NT2/D1 (cell line): ENCODE results near the gene SLC5A12.

Experiments used
- DNase-seq: peaks from one replicate; pipeline ENCODE4 v3.0.0-alpha.2; 2011; ENCODE audit warnings: low read depth, low spot score
- H3K27me3 ChIP-seq: 2 replicates; pipeline ENCODE4 v1.6.0; 2011; ENCODE audit warnings: mild to moderate bottlenecking; ENCODE audit not compliant: insufficient read length, insufficient read depth
- H3K36me3 ChIP-seq: 2 replicates; pipeline ENCODE4 v1.6.1; 2011; ENCODE audit warnings: mild to moderate bottlenecking, low read length, mixed read lengths; ENCODE audit not compliant: insufficient read depth, insufficient read length
- H3K4me1 ChIP-seq: 2 replicates; pipeline ENCODE4 v1.5.1; 2011; ENCODE audit not compliant: insufficient read depth, insufficient read length
- H3K4me3 ChIP-seq: 2 replicates; pipeline ENCODE4 v1.5.1; 2011; ENCODE audit warnings: low read depth; ENCODE audit not compliant: insufficient read length
- H3K9ac ChIP-seq: 2 replicates; pipeline ENCODE4 v1.6.0; 2011; ENCODE audit warnings: low read depth; ENCODE audit not compliant: insufficient read length
- H3K9me3 ChIP-seq: 2 replicates; pipeline ENCODE4 v1.5.1; 2011; ENCODE audit warnings: mild to moderate bottlenecking, low read length; ENCODE audit not compliant: insufficient read depth
- SUZ12 ChIP-seq: IDR thresholded peaks from 2 replicates; pipeline ENCODE4 v1.6.1; 2011; ENCODE audit not compliant: insufficient read length, insufficient read depth; ENCODE audit errors: extremely low read depth
- YY1 ChIP-seq: IDR thresholded peaks from 2 replicates; pipeline ENCODE4 v1.6.1; 2011; ENCODE audit not compliant: insufficient read length, insufficient read depth
- ZNF274 ChIP-seq: IDR thresholded peaks from 2 replicates; pipeline ENCODE4 v1.6.1; 2011; ENCODE audit warnings: mild to moderate bottlenecking, low read depth, low read length

The SLC5A12 gene

DNA sequence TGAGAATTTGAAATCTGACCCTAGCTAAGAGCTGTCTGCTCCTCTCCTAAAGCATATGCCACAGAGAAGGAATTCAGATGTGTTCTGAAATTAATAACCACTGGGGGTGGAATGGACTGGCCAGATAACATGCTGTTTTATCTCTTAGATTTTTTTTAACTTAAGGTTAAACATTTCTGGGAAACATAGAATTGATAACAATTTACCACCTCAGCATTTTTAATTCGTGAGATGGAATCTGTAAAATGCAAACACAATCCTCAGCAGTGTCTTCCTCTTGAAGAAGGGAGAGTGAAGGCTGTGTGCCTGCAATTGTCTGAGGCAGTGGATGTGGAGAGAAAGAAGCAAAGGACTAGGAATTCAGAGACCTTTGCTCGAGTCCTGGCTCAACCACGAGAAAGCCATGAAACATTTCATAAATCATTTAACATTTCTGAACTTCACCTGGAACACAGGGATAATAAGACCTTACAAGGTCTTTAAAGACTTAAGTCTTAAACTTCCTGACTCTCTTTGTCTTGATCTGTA lies at the start of gene SLC5A12:
SLC5A12 (minus strand) TSS at position 113 of the 528 bp plus-strand sequence. CDS start 346 bp downstream, outside the sequence.
- DNase-seq = no peak

GRCh38 chr11:26769027-26769426 lies 47.2 kb upstream of the SLC5A12 start:
- Histone ChIP-seq H3K27me3 (no peaks in the 10 kb centered on the region), H3K4me1 (no peaks in the 10 kb centered on the region)
- TF ChIP-seq SUZ12 (no peak), ZNF274 (no peak), YY1 (no peak)

More for the DNA sequence above, at the start of gene SLC5A12:
- Histone ChIP-seq H3K9me3 (no peaks in the 10 kb centered on the region), H3K9ac (no peak within 1 kb of the TSS), H3K27me3 (no peaks in the 10 kb centered on the region), H3K4me1 (no peaks in the 10 kb centered on the region), H3K4me3 (no peak within 1 kb of the TSS), H3K36me3 (no peaks in the 10 kb centered on the region)
- no peak for TF ChIP-seq YY1
- TF ChIP-seq SUZ12 = no peak
- TF ChIP-seq ZNF274 = no peak

DNA sequence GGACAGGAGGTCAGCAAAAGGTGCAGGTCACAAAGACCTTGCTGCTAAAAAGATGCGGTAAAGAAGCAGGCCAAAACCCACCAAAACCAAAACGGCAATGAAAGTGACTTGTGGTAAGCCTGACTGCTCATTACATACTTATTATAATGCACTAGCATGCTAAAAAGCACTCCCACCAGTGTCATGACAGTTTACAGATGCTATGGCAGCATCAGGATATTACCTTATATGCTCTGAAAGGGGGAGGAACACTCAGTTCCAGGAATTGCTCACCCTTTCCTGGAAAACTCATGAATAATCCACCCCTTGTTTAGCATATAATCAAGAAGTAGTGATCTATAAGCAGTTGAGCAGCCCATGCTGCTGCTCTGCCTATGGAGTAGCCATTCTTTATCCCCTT lies 45.2 kb upstream of the SLC5A12 start:
- H3K36me3 ChIP-seq = no peaks in the 10 kb centered on the region
- no peak overlapping the region for H3K4me3 ChIP-seq
- no peak for TF ChIP-seq ZNF274
- TF ChIP-seq SUZ12 = no peak
- TF ChIP-seq YY1 = no peak
- no peak overlapping the region for H3K9ac ChIP-seq
- no peaks in the 10 kb centered on the region for H3K9me3 ChIP-seq
- H3K4me1 ChIP-seq = no peaks in the 10 kb centered on the region
- no peaks in the 10 kb centered on the region for H3K27me3 ChIP-seq
- DNase-seq = no peak

More at GRCh38 chr11:26769027-26769426, 47.2 kb upstream of the SLC5A12 start:
- Histone ChIP-seq H3K4me3 (no peak overlapping the region), H3K36me3 (no peaks in the 10 kb centered on the region), H3K9me3 (no peaks in the 10 kb centered on the region), H3K9ac (no peak overlapping the region)
- no peak for DNase-seq

DNA sequence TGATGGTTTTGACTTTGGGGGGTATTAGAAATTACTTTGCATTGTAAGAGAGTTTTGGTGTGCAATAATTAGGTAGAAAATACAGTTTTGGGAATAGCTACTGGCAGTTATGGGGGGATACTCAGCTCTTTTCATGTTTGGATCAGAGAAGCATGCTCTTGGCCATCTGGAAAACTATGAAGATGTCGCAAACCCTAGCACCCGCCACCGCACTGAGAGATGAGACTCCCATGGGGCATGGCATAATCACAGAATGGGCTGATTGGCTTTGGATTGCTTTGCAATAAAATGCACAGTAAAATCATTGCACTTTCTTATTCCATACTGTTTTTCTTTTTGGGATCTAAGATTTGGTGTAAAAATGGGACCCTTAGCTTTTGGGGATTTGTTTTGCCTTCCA lies 43.5 kb upstream of the SLC5A12 start:
- no peak overlapping the region for H3K4me3 ChIP-seq
- TF ChIP-seq SUZ12 (no peak), YY1 (no peak), ZNF274 (no peak)
- H3K27me3 ChIP-seq = no peaks in the 10 kb centered on the region
- H3K9me3 ChIP-seq = no peaks in the 10 kb centered on the region
- H3K36me3 ChIP-seq = no peaks in the 10 kb centered on the region
- no peak for DNase-seq
- no peaks in the 10 kb centered on the region for H3K4me1 ChIP-seq
- no peak overlapping the region for H3K9ac ChIP-seq

DNA sequence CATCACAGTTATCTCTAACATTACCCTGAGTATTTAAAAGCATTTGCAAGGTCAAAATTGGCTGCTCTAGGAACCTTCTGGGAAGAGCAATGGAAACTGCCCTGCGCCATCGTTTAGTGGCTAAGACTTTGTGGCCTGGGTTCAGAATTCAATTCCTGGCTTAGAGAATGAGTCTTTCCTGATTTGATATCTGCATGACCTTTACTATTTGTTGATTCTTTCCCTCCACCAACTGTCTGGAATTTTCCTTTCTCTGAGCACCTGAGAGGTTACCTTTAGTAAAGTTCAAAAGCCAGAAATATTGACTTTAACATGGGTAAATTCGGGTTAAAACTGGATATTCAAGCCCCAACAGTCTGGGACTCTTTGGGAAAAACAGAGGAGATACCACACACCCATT lies 43.0 kb upstream of the SLC5A12 start:
- Histone ChIP-seq H3K4me1 (no peaks in the 10 kb centered on the region), H3K36me3 (no peaks in the 10 kb centered on the region), H3K4me3 (no peak overlapping the region), H3K9ac (no peak overlapping the region), H3K9me3 (no peaks in the 10 kb centered on the region), H3K27me3 (no peaks in the 10 kb centered on the region)
- DNase-seq = no peak
- TF ChIP-seq SUZ12 (no peak), ZNF274 (no peak), YY1 (no peak)

- no peaks in the 10 kb centered on the region for H3K27me3 ChIP-seq
- TF ChIP-seq YY1 = no peak
- TF ChIP-seq ZNF274 = no peak
- TF ChIP-seq SUZ12 = no peak
- H3K9me3 ChIP-seq = no peaks in the 10 kb centered on the region
- H3K4me3 ChIP-seq = no peak overlapping the region
- no peaks in the 10 kb centered on the region for H3K4me1 ChIP-seq
- DNase-seq = no peak
- no peak overlapping the region for H3K9ac ChIP-seq
- no peaks in the 10 kb centered on the region for H3K36me3 ChIP-seq
These were observed 42.5 kb upstream of the SLC5A12 start for GRCh38 chr11:26764315-26764714.

DNA sequence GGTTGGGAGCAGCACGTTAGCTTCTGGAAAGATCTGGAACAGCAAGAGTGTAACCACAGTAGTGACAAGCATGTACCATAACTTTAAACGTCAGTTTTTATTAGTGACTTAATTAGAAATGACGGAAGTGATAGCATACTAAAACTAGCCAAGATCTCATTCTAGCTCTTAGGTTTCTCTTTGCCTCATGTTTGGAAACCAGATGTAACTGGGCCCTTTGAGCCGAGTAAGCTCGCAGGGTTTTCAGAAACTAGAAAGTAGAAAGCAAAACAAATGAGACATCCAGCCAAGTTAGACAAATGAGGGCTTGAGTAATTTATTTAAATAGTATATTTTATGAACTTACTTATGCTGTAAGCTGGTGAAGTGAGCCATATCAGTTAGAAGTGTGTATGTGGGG lies 40.2 kb upstream of the SLC5A12 start:
- Histone ChIP-seq H3K9me3 (no peaks in the 10 kb centered on the region), H3K9ac (no peak overlapping the region), H3K36me3 (no peaks in the 10 kb centered on the region), H3K27me3 (no peaks in the 10 kb centered on the region), H3K4me1 (no peaks in the 10 kb centered on the region), H3K4me3 (no peak overlapping the region)
- no peak for DNase-seq
- TF ChIP-seq SUZ12 (no peak), ZNF274 (no peak), YY1 (no peak)

DNA sequence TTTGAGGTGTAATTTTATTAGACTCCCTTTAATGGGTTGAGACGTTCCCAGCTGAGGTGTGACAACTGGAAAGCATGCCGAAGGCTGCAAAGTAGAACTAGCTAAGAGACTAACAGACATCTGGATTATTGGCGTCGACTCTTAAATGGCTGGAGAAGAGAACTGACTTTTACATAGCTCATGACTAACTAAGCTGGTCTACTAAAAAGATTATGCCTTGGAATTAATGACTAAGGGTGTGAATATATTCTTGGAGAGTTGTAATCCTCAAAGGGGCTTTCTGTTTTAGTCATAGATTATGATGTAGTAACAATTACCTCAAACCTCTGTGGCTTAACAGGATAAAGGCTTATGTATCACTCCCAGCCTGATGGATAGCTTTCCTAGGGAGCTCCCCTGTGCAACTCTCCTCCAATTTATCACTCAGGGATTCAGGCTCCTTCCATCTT lies 39.5 kb upstream of the SLC5A12 start:
- Histone ChIP-seq H3K9me3 (no peaks in the 10 kb centered on the region), H3K4me1 (no peaks in the 10 kb centered on the region), H3K27me3 (no peaks in the 10 kb centered on the region), H3K36me3 (no peaks in the 10 kb centered on the region), H3K4me3 (no peak overlapping the region), H3K9ac (no peak overlapping the region)
- no peak for DNase-seq
- TF ChIP-seq YY1 (no peak), ZNF274 (no peak), SUZ12 (no peak)
